ENCODE measurements around the gene CHM.
"Not testable (repeated sequence)": the region's sequence is repeated elsewhere in the genome, so short reads cannot be mapped to it uniquely, and the experiment has no call there.

CHM gene, protein sequence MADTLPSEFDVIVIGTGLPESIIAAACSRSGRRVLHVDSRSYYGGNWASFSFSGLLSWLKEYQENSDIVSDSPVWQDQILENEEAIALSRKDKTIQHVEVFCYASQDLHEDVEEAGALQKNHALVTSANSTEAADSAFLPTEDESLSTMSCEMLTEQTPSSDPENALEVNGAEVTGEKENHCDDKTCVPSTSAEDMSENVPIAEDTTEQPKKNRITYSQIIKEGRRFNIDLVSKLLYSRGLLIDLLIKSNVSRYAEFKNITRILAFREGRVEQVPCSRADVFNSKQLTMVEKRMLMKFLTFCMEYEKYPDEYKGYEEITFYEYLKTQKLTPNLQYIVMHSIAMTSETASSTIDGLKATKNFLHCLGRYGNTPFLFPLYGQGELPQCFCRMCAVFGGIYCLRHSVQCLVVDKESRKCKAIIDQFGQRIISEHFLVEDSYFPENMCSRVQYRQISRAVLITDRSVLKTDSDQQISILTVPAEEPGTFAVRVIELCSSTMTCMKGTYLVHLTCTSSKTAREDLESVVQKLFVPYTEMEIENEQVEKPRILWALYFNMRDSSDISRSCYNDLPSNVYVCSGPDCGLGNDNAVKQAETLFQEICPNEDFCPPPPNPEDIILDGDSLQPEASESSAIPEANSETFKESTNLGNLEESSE

GRCh38 chrX:86047174-86047935, at the start of gene CHM:
Gene CHM (minus strand): TSS chrX:86047558. CDS start chrX:86047532, 26 bp downstream.
- no peak for DNase-seq

DNA sequence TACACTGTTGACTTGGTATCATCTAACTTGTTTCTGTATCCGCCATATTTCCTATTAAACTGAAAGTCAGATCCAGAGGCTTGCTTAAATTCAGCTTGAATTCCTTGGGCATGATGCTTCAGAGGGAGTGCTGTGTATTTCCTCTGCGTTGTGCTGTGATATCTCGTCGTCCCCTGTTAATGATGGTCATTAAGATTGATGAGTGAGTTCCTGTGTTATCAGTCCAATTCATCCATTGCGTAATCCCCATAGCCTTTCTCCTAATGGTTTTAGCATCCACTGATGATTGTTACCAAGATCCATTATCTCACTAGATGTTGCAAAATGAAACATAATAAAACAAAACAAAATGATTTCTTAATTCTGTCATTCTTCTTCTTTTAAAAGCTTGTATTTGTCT, 31.3 kb upstream of the CHM start:
- no peak for DNase-seq

DNA sequence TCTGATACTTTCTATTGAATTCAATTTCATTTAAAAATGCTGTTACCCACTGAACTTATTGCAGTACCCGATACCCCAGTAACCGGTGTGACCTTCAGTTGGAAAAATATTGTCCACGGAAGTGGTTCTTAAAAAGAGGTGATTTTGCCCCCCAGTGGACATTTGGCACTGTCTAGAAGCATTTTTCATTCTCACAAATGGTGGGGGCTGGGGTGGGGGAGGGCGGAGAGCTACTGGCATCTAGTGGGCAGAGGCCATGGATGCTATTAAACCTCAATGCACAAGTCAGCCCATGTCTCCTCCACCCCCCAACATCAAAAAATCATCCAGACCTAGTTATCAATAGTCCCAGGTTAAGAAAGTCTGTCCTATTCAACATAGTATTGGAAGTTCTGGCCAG, 19.6 kb upstream of the CHM start:
- no peak for DNase-seq

GRCh38 chrX:86061407-86061806, 14.0 kb upstream of the CHM start:
- no peak for DNase-seq

DNA sequence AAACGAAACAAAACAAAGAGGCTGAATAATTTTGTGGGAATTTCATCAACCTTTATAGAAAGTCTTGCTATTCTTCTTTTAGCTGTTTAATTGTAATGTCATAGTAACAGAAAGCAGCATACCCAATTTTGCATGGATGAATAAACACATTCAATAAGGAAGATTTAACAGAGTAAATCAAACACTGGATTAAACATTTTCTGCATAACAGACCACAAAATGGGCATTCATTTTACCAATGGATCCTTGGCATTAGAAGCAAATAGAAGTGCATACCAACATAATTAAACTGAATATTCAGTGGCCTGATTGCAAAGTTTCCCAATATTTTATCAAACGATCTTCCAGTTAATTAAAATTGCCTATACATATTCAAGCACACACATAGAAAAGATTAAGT, 4.4 kb upstream of the CHM start:
- DNase-seq, result no peak

DNA sequence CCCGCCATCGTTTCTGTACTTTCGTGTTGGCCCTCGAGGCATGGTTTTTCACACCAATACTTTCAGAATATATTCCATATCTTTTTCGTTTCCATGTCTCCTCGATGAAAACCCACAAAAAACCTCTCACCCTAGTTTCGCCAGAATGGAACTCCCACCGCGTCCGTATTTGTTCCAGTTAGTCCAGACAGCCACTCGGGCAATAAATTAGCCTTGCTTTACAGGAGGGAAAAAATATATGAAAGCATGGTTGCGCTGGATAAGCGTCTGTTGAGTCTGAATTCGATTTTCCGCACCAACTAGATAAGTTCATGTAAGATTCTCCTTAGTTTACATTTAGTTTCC, 550 bp upstream of the CHM start:
- no peak for DNase-seq

- no peak for DNase-seq
Measured at GRCh38 chrX:86044216-86044615, 3.1 kb downstream of the CHM start.

DNA sequence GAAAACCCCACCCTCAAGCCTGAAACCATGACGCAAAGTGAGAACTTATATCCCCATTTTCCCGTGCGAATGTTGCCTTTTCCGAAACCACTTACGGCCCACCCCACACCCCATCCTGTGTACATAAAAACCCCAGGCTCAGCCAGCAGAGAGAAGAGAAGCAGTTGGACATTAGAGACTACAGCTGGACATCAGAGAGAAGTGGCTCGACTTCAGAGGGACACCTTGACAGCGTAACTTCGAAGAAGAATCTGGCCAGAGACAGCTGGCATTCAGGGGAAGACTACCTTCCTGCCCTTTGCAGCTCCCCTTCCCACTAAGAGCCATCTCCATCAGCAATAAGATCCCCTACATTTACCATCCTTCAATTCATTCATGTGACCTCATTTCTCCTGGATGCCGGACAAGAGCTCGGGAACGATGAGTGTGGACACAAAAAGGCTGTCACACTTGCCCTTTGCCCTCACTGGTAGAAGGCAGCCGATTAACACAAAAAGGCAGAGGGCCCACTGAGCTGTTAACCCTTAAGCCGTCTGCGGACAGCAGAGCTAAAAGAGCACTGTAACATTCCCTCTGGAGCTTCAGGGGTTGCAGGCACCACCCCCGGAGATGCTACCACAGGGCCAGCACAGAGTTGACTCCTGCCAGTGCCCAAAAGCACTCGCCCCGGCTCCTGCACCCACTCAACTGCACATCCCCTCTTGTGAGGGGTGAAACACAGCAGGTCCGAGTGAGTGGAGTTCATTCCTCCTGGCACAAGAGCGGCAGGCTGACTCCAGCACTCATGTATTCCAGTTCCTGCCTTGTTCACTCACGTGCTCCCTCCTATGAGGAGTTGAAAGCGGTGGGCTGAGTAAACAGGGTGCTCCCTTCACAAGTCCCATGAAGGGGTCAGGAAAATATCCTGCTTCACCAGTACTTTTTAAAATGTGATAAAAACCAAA, 7.5 kb downstream of the CHM start:
- DNase-seq, result no peak

DNA sequence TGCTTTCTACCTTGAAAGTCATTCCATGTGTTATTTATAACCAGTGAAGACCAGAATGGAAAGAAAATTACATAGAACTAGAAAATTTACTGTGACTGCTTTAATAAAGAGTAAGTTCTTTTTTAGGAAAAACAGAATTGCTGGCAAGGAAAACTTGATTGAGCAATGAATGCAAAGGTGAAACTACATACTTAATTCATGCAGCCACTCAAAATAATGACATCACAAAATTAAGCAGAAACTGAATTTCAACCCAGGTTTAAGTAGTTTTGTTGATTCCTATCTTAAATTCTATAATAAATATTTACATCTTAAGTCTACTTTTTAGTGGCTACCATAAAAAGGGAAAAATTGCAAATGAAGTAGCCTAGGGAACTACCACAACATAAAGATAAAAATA, 14.0 kb downstream of the CHM start:
- no peak for DNase-seq

DNA sequence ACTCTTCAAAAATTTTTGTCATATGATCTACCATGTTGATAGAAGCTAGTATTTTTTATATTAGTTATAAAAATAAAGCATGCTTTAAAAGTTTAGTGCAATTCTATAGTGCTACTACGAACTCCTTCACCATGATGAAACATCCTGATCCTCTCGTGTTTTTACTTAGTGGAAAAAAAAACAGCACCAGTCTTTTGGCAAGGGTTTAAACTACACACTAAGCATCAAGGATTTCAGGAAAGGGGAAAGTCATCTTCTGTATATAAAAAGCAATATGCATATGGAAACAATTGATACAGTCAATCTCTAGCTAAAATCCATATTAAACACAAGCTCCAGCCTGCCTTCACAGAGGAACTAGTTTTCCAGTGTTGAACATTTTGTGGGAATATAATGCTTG, 18.7 kb downstream of the CHM start:
- DNase-seq, result no peak

- no peak for DNase-seq
Measured at GRCh38 chrX:86023811-86024210, 23.5 kb downstream of the CHM start.

GRCh38 chrX:86021652-86022289, 25.6 kb downstream of the CHM start:
- DNase-seq, result no peak

GRCh38 chrX:86016139-86016538, 31.2 kb downstream of the CHM start:
- DNase-seq, result no peak

- DNase-seq, result not testable (repeated sequence)
Measured at GRCh38 chrX:86014959-86015358, 32.4 kb downstream of the CHM start.

- no peak for DNase-seq
Measured at GRCh38 chrX:86014421-86014820, 32.9 kb downstream of the CHM start.

DNA sequence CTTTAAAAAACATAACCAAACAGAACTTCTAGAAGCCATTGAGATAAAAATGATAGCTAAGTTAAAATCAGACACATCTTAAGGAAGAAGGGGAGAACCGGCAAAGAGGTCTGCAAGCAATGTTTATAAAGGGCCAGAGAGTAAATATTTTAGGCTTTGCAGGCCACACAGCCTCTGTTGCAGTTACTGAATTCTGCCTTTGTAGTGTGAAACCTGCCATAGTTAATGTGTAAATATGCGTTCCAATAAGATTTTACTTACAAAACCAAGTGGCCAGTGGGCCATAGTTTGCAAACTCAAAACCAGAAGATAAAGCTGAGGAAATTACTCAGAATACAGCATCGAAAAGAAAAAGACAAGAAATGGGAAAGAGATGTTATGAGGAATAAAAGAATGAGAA, 33.6 kb downstream of the CHM start:
- no peak for DNase-seq

GRCh38 chrX:86012188-86012587, 35.2 kb downstream of the CHM start:
- no peak for DNase-seq

- not testable (repeated sequence) for DNase-seq
Measured at GRCh38 chrX:86009803-86010202, 37.6 kb downstream of the CHM start.

GRCh38 chrX:86007891-86008290, 39.5 kb downstream of the CHM start:
- DNase-seq, result not testable (repeated sequence)

DNA sequence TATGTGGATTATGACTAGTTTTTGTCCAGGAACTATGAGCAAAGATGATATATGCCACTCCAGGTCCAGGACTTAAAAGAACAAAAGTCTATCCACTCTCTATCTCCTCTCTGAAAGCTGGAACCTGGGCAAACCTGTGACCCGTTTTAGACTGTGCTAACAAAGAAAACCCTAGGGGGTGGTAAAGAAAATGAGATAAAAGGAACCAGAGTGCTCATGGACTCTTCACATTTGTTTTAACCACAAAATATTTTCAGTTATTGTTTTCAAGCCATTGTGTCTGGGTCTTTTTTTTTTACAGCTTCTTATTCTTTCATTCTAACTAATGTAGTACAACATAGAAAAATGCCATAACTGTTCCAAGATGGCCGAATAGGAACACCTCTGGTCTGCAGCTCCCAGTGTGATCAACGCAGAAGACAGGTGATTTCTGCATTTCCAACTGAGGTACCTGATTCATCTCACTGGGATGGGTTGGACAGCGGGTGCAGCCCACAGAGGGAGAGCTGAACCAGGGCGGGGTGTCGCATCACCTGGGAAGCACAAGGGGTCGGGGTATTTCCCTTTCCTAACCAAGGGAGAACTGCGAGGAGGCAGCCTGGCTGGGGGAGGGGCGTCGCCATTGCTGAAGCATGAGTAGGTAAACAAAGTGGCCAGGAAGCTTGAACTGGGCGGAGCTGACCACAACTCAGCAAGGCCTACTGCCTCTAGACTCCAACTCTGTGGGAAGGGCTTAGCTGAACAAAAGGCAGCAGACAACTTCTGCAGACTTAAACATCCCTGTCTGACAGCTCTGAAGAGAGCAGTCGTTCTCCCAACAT, 45.1 kb downstream of the CHM start:
- DNase-seq, result no peak

- no peak for DNase-seq
Measured at GRCh38 chrX:85998954-85999353, 48.4 kb downstream of the CHM start.
